Loucy (cell line): ENCODE data around the gene NLGN2.

Experiments used
- EZH2phosphoT487 ChIP-seq: fragments of 200-600 bp; IDR thresholded peaks from 2 replicates; pipeline ENCODE4 v1.6.1; 2018; ENCODE audit warnings: antibody characterized with exemption, mild to moderate bottlenecking, moderate library complexity, borderline replicate concordance
- TF ChIP-seq, protein P1 (sequence below): fragments of 200-600 bp; sonication (generic); conservative IDR thresholded peaks from 2 replicates; pipeline ENCODE4 v1.5.1; 2014; ENCODE audit warnings: mild to moderate bottlenecking, antibody characterized with exemption, low read length

- TF ChIP-seq, protein P1, sequence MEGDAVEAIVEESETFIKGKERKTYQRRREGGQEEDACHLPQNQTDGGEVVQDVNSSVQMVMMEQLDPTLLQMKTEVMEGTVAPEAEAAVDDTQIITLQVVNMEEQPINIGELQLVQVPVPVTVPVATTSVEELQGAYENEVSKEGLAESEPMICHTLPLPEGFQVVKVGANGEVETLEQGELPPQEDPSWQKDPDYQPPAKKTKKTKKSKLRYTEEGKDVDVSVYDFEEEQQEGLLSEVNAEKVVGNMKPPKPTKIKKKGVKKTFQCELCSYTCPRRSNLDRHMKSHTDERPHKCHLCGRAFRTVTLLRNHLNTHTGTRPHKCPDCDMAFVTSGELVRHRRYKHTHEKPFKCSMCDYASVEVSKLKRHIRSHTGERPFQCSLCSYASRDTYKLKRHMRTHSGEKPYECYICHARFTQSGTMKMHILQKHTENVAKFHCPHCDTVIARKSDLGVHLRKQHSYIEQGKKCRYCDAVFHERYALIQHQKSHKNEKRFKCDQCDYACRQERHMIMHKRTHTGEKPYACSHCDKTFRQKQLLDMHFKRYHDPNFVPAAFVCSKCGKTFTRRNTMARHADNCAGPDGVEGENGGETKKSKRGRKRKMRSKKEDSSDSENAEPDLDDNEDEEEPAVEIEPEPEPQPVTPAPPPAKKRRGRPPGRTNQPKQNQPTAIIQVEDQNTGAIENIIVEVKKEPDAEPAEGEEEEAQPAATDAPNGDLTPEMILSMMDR: no peak
- TF ChIP-seq EZH2phosphoT487: no peak
These were observed 32.6 kb downstream of the NLGN2 start for GRCh38 chr17:7440113-7440833.
